Measurements from ENCODE around the gene KCNJ10.

DNA sequence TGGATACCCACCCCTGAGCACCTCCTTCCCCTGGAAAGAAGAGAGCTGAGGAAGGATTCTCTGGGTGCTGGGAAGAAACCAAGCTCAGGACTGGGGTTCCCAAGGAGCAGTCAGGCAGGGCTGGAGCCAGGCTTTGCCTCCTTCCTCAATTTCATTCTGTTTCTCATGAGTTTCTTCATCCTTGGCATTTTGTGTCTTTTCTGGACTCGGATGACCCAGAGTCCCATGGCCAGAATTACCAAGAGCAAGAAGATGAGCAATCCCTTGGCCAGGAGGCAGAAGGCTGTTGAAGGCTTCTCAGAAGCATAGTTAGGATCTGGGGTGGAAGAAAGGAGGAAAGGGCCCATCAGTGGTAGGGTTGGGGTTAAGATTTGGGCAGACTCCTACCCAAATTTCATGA lies 118.4 kb downstream of the KCNJ10 start:
- no peak for TF ChIP-seq POLR2A (IDR thresholded peaks at IDR 0.05)
- TF ChIP-seq, protein P1, sequence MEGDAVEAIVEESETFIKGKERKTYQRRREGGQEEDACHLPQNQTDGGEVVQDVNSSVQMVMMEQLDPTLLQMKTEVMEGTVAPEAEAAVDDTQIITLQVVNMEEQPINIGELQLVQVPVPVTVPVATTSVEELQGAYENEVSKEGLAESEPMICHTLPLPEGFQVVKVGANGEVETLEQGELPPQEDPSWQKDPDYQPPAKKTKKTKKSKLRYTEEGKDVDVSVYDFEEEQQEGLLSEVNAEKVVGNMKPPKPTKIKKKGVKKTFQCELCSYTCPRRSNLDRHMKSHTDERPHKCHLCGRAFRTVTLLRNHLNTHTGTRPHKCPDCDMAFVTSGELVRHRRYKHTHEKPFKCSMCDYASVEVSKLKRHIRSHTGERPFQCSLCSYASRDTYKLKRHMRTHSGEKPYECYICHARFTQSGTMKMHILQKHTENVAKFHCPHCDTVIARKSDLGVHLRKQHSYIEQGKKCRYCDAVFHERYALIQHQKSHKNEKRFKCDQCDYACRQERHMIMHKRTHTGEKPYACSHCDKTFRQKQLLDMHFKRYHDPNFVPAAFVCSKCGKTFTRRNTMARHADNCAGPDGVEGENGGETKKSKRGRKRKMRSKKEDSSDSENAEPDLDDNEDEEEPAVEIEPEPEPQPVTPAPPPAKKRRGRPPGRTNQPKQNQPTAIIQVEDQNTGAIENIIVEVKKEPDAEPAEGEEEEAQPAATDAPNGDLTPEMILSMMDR (IDR thresholded peaks at IDR 0.05): no peak
